Right lobe of liver (tissue), 4 donors: ENCODE results near the gene SLU7.

Experiments used
- CTCF ChIP-seq, 4 donors: fragments of 200-600 bp in 3 of 4; fragments of 450-650 bp in 1 of 4; IDR thresholded peaks; one replicate each; pipeline versions ENCODE4 v1.5.1 to v1.8.0; 2016 to 2022; ENCODE audit warnings: antibody characterized with exemption in 4 of 4, mild to moderate bottlenecking in 2 of 4
- POLR2A ChIP-seq: fragments of 450-650 bp; IDR thresholded peaks from one replicate; pipeline ENCODE4 v1.6.1; 2017; ENCODE audit warnings: antibody characterized with exemption, mild to moderate bottlenecking
- donor health status: DM: no; HTN: no; CAD: no.
- donor health status: DM: no; HTN: no; CAD: no.
- donor health status: DM: no; HTN: yes; CAD: no.

DNA sequence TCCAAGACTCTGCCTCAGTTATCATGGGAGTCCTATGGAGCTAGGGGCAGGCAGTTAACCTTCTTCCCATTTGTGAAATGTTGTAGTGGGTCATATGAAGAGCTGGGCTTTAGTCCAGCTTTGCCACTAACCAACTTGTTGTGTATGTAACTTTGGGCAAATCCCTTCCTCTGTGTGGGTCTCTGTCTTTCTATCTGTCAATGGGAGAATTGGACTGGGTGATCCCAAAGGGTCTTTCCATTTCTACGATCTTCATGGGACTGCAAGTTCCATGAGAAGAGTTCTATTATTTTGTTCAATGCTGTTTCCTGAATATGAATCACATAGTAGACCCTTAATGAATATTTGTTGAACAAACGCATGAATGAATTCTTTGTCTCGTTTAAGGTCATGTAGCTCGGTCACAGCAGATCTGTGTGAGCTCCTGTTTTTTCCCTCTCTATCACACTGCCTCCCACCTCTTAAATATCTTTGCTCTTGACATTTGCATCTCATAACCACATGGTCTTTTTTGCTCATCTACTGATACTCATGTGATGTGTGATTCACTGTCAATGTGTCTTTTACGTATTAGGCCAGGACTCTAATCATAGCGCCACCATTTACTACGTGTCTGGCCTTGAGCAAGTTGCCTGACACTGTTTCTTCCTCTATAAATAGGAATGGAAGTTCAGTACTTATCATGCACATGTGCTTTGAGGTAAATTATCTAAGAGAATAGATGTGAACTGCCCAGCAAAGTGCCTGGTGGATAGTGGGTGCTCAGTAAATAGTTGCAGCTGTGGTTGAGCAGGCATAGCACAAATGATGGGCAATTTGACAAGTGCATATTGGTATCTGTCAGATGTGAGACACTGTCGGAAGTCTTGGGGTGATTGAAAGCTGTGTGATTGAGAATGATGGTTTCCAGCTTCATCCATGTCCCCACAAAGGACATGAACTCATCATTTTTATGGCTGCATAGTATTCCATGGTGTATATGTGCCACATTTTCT lies 40.2 kb upstream of the SLU7 start:
- TF ChIP-seq POLR2A (no peak), CTCF (IDR thresholded peaks at IDR 0.05) (no peak)
